ENCODE results near the gene ZSCAN5C. TPM values are rescaled to one million over a fixed set of nuclear protein-coding genes. Genes with fewer than 3 reads are reported as not detected.
"Not testable (repeated sequence)": the region's sequence is repeated elsewhere in the genome, so short reads cannot be mapped to it uniquely, and the experiment has no call there.

The ZSCAN5C gene
- total and polyA plus RNA-seq, 8 donors, result not detected

DNA sequence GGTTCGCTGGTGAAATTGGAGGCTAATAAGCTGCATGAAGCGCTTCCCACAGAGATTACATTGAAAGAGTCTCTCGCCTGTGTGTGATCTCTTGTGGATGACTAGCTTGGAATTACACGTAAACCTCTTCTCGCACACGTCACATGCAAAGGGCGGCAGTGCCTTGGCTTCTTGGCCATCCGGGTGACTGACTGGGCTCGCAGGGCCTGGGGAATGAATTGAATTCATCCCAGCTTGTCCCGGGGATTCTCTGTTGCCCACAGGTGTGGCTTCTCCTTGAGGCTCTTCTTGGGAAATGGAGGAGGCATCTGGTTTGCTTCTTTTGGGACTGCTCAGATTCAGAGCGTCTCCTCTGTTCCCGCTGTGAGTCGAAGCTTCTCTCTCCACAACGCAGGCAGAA, 19.8 kb downstream of the ZSCAN5C start:
- TF ChIP-seq CTCF (IDR thresholded peaks at IDR 0.05), result no peak
- no peak for TF ChIP-seq POLR2A (IDR thresholded peaks at IDR 0.05)
- no peak for TF ChIP-seq EP300 (IDR thresholded peaks at IDR 0.05)
- no peak for TF ChIP-seq POLR2AphosphoS5 (IDR thresholded peaks at IDR 0.05)
- intact Hi-C loops (cut with DNase I; ENCODE audit: low total_unique reads), result no loop called here
- Histone ChIP-seq H3K27me3 (peaks cover 0 to 13% (median 9%) of the 10 kb centered on the region in 3 donors), H3K27ac (no peak overlapping the region), H3K4me3 (no peak overlapping the region), H3K9me3 (no peaks in the 10 kb centered on the region), H3K36me3 (peaks cover 0 to 24% (median 22%) of the 10 kb centered on the region in 4 donors), H3K4me1 (peaks cover 0 to 10% (median 9%) of the 10 kb centered on the region in 4 donors)
- DNase-seq, result no peak
- 89 to 96% (median 95%) methylated on average over 14 of the region's 14 CpGs for WGBS, 5 donors

DNA sequence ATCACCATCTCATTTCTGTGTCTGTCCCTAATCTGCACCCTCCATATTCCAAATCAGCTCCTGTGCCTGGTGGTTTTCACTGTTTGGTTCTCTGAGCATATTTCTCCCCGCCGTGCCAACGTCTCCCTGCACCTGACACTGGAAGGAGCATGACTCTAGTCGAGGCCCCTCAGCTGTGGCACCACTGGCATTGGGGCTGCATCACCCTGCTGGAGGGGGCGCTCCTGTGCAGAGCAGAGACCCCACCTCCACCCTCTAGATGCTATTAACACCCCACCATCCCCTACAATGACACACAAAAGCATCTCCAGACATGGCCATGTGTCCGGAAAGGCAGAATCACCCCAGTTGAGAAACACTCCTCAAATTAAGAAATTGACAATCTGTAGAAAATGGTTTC, 20.8 kb downstream of the ZSCAN5C start:
- peaks cover 0 to under 1% (median 0%) of the 10 kb centered on the region in 4 donors for H3K4me1 ChIP-seq
- no peak overlapping the region for H3K4me3 ChIP-seq
- intact Hi-C loops (cut with DNase I; ENCODE audit: low total_unique reads), result no loop called here
- no peaks in the 10 kb centered on the region for H3K9me3 ChIP-seq
- no peak overlapping the region for H3K27ac ChIP-seq
- 73 to 81% (median 79%) methylated on average over 6 of the region's 6 CpGs for WGBS, 5 donors
- peaks cover 0 to 24% (median 22%) of the 10 kb centered on the region in 4 donors for H3K36me3 ChIP-seq
- DNase-seq, result no peak
- peaks cover 0 to 3% (median 0%) of the 10 kb centered on the region in 3 donors for H3K27me3 ChIP-seq
- TF ChIP-seq POLR2A (IDR thresholded peaks at IDR 0.05), result no peak
- no peak for TF ChIP-seq POLR2AphosphoS5 (IDR thresholded peaks at IDR 0.05)
- TF ChIP-seq EP300 (IDR thresholded peaks at IDR 0.05), result no peak
- TF ChIP-seq CTCF (IDR thresholded peaks at IDR 0.05), result no peak

DNA sequence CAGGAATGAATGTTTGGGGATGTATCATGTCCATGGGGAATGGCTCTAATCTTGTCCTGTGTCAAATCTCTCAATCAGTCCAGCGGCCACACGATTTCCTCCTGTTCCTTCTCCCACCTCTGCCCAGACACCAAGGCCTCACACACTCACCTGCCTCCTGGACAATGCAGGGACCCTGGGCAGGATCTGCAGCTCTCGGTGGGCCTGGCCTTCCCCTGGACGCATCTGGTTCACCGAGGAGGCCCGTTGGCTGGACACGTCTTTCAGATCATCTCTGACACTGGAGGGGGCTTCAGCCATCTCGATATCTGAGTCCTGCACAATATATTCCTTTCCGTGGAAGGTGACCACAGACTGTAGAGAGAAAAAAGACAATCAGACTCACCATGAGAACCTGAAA, 21.4 kb downstream of the ZSCAN5C start:
- H3K4me3 ChIP-seq, result no peak overlapping the region

GRCh38 chr19:56245121-56245740, 43.2 kb downstream of the ZSCAN5C start:
- no peaks in the 10 kb centered on the region for H3K9me3 ChIP-seq
- intact Hi-C loops (cut with DNase I; ENCODE audit: low total_unique reads), result no loop called here
- no peak overlapping the region for H3K27ac ChIP-seq
- no peak for DNase-seq
- no peaks in the 10 kb centered on the region for H3K27me3 ChIP-seq
- H3K36me3 ChIP-seq, result no peaks in the 10 kb centered on the region
- TF ChIP-seq POLR2A (IDR thresholded peaks at IDR 0.05) (no peak), EP300 (IDR thresholded peaks at IDR 0.05) (no peak), CTCF (IDR thresholded peaks at IDR 0.05) (no peak), POLR2AphosphoS5 (IDR thresholded peaks at IDR 0.05) (no peak)
- no peaks in the 10 kb centered on the region for H3K4me1 ChIP-seq
- whole genome bisulfite sequencing, 5 donors, result 86 to 93% (median 87%) methylated on average over 7 of the region's 7 CpGs
- H3K4me3 ChIP-seq, result no peak overlapping the region

More for the DNA sequence above, 21.4 kb downstream of the ZSCAN5C start:
- no peak for DNase-seq
- TF ChIP-seq EP300 (IDR thresholded peaks at IDR 0.05) (no peak), POLR2AphosphoS5 (IDR thresholded peaks at IDR 0.05) (no peak), POLR2A (IDR thresholded peaks at IDR 0.05) (no peak), CTCF (IDR thresholded peaks at IDR 0.05) (no peak)
- no peaks in the 10 kb centered on the region for H3K27me3 ChIP-seq
- H3K27ac ChIP-seq, result no peak overlapping the region
- no peaks in the 10 kb centered on the region for H3K4me1 ChIP-seq
- intact Hi-C loops (cut with DNase I; ENCODE audit: low total_unique reads), result no loop called here
- no peaks in the 10 kb centered on the region for H3K9me3 ChIP-seq
- WGBS, 5 donors, result 87 to 95% (median 91%) methylated on average over 9 of the region's 9 CpGs
- H3K36me3 ChIP-seq, result peaks cover 0 to 24% (median 22%) of the 10 kb centered on the region in 4 donors

DNA sequence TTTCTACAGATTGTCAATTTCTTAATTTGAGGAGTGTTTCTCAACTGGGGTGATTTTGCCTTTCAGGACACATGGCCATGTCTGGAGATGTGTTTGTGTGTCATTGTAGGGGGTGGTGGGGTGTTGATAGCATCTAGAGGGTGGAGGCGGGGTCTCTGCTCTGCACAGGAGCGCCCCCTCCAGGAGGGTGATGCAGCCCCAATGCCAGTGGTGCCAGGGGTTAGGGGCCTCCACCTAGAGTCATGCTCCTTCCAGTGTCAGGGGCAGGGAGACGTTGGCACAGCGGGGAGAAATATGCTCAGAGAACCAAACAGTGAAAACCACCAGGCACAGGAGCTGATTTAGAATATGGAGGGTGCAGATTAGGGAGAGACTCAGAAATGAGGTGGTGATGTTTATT, 43.7 kb downstream of the ZSCAN5C start:
- H3K4me1 ChIP-seq; H3K9me3 ChIP-seq; H3K27me3 ChIP-seq; intact Hi-C loops (cut with DNase I; ENCODE audit: low total_unique reads); H3K4me3 ChIP-seq; DNase-seq; H3K36me3 ChIP-seq; H3K27ac ChIP-seq: not testable (repeated sequence)
- WGBS, 5 donors, result 69 to 78% (median 73%) methylated on average over 4 of the region's 4 CpGs

GRCh38 chr19:56248736-56249338, 46.8 kb downstream of the ZSCAN5C start:
- intact Hi-C loops (cut with DNase I; ENCODE audit: low total_unique reads); H3K36me3 ChIP-seq; H3K9me3 ChIP-seq; H3K4me1 ChIP-seq; H3K27ac ChIP-seq; H3K27me3 ChIP-seq; DNase-seq; H3K4me3 ChIP-seq: not testable (repeated sequence)
- WGBS, 5 donors, result 91 to 97% (median 94%) methylated on average over 8 of the region's 8 CpGs
